HG03439 (cell line): ENCODE measurements around the gene STK32C.

ENCODE experiments used
- ATAC-seq: cut with Tn5 transposase; IDR thresholded peaks from one replicate; pipeline ENCODE4 v1.9.1; 2021; ENCODE audit warnings: mild to moderate bottlenecking, moderate library complexity; ENCODE audit not compliant: unreplicated experiment

Gene STK32C

GRCh38 chr10:132236161-132236560, 71.6 kb downstream of the STK32C start:
- ATAC-seq: no peak

- no peak for ATAC-seq
These were observed 72.9 kb downstream of the STK32C start for GRCh38 chr10:132234860-132235259.

GRCh38 chr10:132233501-132234085, 74.2 kb downstream of the STK32C start:
- no peak for ATAC-seq

GRCh38 chr10:132232981-132233380, 74.8 kb downstream of the STK32C start:
- no peak for ATAC-seq

- no peak for ATAC-seq
These were observed 75.5 kb downstream of the STK32C start for GRCh38 chr10:132232023-132232951.

- no peak for ATAC-seq
These were observed 76.1 kb downstream of the STK32C start for GRCh38 chr10:132231656-132232022.

GRCh38 chr10:132230557-132231210, 77.1 kb downstream of the STK32C start:
- ATAC-seq: no peak

- ATAC-seq: no peak
These were observed 77.8 kb downstream of the STK32C start for GRCh38 chr10:132229834-132230556.

GRCh38 chr10:132229096-132229495, 78.7 kb downstream of the STK32C start:
- ATAC-seq: no peak

- no peak for ATAC-seq
These were observed 79.1 kb downstream of the STK32C start for GRCh38 chr10:132228616-132229015.

- no peak for ATAC-seq
These were observed 79.8 kb downstream of the STK32C start for GRCh38 chr10:132227851-132228390.

- no peak for ATAC-seq
These were observed 81.0 kb downstream of the STK32C start for GRCh38 chr10:132226586-132227405.

- no peak for ATAC-seq
These were observed 81.9 kb downstream of the STK32C start for GRCh38 chr10:132225849-132226205.

- ATAC-seq: no peak
These were observed 82.5 kb downstream of the STK32C start for GRCh38 chr10:132225073-132225848.

- ATAC-seq: no peak
These were observed 83.2 kb downstream of the STK32C start for GRCh38 chr10:132224343-132225072.

- no peak for ATAC-seq
These were observed 84.0 kb downstream of the STK32C start for GRCh38 chr10:132223611-132224342.

- ATAC-seq: peak; percentile 69
These were observed 84.6 kb downstream of the STK32C start for GRCh38 chr10:132223156-132223590.

GRCh38 chr10:132222726-132223125, 85.0 kb downstream of the STK32C start:
- no peak for ATAC-seq
